H1 (cell line): ENCODE data around the gene HIPK2.

Source experiments
- CTCF ChIP-seq, 3 experiments: IDR thresholded peaks; 1 replicate in 2 of 3; 2 replicates in 1 of 3; pipeline versions ENCODE4 v1.5.1 to v1.6.1; 2011; ENCODE audit warnings: low read length in 3 of 3, mild to moderate bottlenecking in 3 of 3, inconsistent platforms in 2 of 3, low read depth in 1 of 3, moderate library complexity in 1 of 3; ENCODE audit not compliant: insufficient read depth in 1 of 3; ENCODE audit errors: control extremely low read depth in 1 of 3
- KDM1A ChIP-seq: fragments of 200-600, 300-600 bp; sonication (generic); IDR thresholded peaks from 2 replicates; pipeline ENCODE4 v1.7.1; 2016; ENCODE audit warnings: mild to moderate bottlenecking, low read length, borderline replicate concordance
- TAF1 ChIP-seq: IDR thresholded peaks from 2 replicates; pipeline ENCODE4 v1.6.1; 2011; ENCODE audit warnings: mild to moderate bottlenecking, low read depth, low read length
- TEAD4 ChIP-seq: IDR thresholded peaks from 2 replicates; pipeline ENCODE4 v1.6.1; 2012; ENCODE audit warnings: low read depth, low read length, inconsistent platforms, mixed read lengths

GRCh38 chr7:139682136-139683013 lies 95.4 kb downstream of the HIPK2 start:
- no peak for TF ChIP-seq TAF1
- TF ChIP-seq TEAD4, result peak; percentile 36; the same call in 1 of the 2 replicates
- no peak for TF ChIP-seq CTCF (IDR thresholded peaks at IDR 0.05; ENCODE audit: control extremely low read depth in 1 of 3, insufficient read depth in 1 of 3, low read depth in 1 of 3, low read length in 3 of 3)
- no peak for TF ChIP-seq KDM1A
